Subcutaneous abdominal adipose tissue (tissue), 5 donors: Measurements from ENCODE around the gene FBXO10.

Experiments
- H3K27ac ChIP-seq: one replicate; pipeline ENCODE4 v1.7.0; 2013; ENCODE audit warnings: low read depth, mild to moderate bottlenecking, inconsistent platforms, low read length, moderate library complexity
- H3K27me3 ChIP-seq, 5 donors: one replicate each; pipeline ENCODE4 v1.7.0; 2013; ENCODE audit warnings: low read length in 5 of 5, inconsistent platforms in 1 of 5; ENCODE audit not compliant: control insufficient read depth in 5 of 5, insufficient read depth in 4 of 5
- H3K36me3 ChIP-seq, 5 donors: one replicate each; pipeline ENCODE4 v1.7.0; 2013; ENCODE audit warnings: low read length in 5 of 5; ENCODE audit not compliant: control insufficient read depth in 5 of 5, insufficient read depth in 5 of 5
- H3K4me1 ChIP-seq, 5 donors: one replicate each; pipeline ENCODE4 v1.7.0; 2013; ENCODE audit warnings: low read length in 5 of 5, mild to moderate bottlenecking in 3 of 5, moderate library complexity in 1 of 5; ENCODE audit not compliant: control insufficient read depth in 5 of 5, insufficient read depth in 5 of 5
- H3K4me3 ChIP-seq, 5 donors: one replicate each; pipeline ENCODE4 v1.7.0; 2013; ENCODE audit warnings: low read length in 5 of 5, low read depth in 1 of 5
- H3K9ac ChIP-seq, 5 donors: one replicate each; pipeline ENCODE4 v1.7.0; 2013; ENCODE audit warnings: low read length in 5 of 5, mild to moderate bottlenecking in 4 of 5, moderate library complexity in 3 of 5
- H3K9me3 ChIP-seq, 5 donors: one replicate each; pipeline ENCODE4 v1.7.0; 2013; ENCODE audit warnings: low read length in 5 of 5; ENCODE audit not compliant: control insufficient read depth in 5 of 5
- donor health status: healthy.
- donor health status: healthy.
- donor health status: healthy.
- donor health status: healthy.
- donor health status: healthy.

The FBXO10 gene

GRCh38 chr9:37574241-37574721 lies 1.9 kb downstream of the FBXO10 start:
- Histone ChIP-seq H3K36me3 (no peaks in the 10 kb centered on the region), H3K9me3 (no peaks in the 10 kb centered on the region), H3K4me1 (peaks cover 2 to 30% (median 23%) of the 10 kb centered on the region in 5 donors), H3K27ac (no peak overlapping the region), H3K27me3 (no peaks in the 10 kb centered on the region), H3K4me3 (no peak overlapping the region), H3K9ac (peak overlapping the region in 1 of 5 donors; percentile 6)

DNA sequence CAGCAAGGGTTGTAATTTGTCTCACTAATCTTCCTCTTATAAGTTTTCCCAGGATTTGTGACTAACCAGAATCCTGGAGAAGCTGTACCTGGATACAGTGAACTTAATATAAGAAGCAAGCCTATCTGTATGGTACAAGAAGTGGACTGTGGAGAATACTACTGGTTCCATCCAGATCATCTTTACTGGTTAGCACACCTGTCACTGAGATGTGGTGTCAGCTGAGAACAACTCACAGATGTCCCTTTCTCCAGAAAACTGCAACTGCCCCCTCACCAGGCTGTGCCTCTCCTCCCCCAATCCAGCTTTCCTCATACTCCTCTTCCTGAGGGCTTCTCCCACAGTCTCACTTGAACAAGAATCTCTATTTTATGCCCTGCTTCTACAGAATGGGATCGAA lies 4.9 kb downstream of the FBXO10 start:
- Histone ChIP-seq H3K4me3 (no peak overlapping the region), H3K4me1 (peaks cover 2 to 22% (median 17%) of the 10 kb centered on the region in 5 donors), H3K27me3 (no peaks in the 10 kb centered on the region), H3K27ac (no peak overlapping the region), H3K9me3 (no peaks in the 10 kb centered on the region), H3K36me3 (no peaks in the 10 kb centered on the region), H3K9ac (no peak overlapping the region)

DNA sequence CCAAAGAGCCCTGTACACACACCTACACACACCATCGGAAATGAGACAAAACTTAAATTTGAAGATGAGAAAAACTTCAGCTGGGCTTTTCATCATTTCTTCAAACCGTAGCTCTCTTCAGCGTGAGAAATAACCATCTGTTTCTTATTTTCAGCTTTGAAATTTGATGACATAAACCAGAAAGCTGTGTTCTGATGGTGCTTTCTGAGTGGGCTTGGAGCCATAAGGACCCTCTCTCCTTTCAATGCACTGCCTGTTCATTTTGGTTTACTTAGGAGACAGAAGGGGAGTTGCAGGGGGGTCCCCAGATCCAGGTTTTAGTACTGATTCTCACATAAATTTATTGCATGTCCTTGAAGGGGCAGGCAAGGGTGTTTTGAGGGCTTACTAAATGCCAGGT lies 9.5 kb downstream of the FBXO10 start:
- Histone ChIP-seq H3K9me3 (no peaks in the 10 kb centered on the region), H3K4me1 (no peaks in the 10 kb centered on the region), H3K4me3 (no peak overlapping the region), H3K36me3 (peaks cover 0 to 6% (median 0%) of the 10 kb centered on the region in 5 donors), H3K9ac (no peak overlapping the region), H3K27ac (no peak overlapping the region), H3K27me3 (no peaks in the 10 kb centered on the region)

DNA sequence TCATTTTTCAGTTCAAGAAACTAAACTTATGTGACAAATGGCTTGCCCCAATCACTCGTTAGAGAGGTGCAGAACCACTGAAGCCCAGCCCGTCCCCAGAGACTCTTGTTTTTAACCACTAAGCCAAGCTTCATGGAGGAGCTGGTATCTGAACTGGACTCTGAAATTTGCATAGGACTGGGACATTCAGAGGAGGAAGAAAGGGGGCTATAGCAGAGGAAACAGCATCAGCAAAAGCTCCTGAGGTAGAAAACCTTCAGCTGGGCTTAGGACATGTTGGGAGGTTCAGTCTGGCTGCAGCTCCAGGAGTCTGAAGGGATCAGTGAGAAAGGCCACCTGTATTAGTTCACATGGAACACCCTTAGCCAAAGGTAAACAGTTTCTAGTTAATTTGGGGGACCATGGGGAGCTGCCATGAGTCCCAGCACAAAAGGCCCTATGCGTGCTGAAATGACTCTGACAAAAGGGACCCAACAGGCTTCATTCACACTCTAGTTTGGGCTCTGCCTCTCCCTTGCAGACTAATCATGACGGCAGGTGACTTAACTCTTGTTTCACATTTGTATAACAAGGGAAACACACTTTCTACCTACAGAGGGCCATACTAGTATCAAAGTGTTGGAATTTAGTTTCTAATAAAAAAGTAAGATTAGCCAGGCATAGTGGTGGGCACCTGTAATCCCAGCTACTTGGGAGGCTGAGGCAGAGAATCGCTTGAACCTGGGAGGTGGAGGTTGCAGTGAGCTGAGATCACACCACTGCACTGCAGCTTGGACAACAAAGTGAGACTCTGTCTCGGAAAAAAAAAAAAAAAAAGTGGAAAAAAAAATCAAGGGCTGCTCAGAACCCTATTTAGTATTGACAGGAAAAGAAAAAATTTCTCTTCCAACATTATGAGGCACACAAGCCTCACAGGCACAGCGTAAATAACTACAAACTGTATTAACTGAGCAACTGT lies 10.2 kb downstream of the FBXO10 start:
- Histone ChIP-seq H3K9ac (no peak overlapping the region), H3K27me3 (no peaks in the 10 kb centered on the region), H3K36me3 (peaks cover 0 to 6% (median 0%) of the 10 kb centered on the region in 5 donors), H3K4me1 (no peaks in the 10 kb centered on the region), H3K9me3 (no peaks in the 10 kb centered on the region), H3K27ac (no peak overlapping the region), H3K4me3 (no peak overlapping the region)

DNA sequence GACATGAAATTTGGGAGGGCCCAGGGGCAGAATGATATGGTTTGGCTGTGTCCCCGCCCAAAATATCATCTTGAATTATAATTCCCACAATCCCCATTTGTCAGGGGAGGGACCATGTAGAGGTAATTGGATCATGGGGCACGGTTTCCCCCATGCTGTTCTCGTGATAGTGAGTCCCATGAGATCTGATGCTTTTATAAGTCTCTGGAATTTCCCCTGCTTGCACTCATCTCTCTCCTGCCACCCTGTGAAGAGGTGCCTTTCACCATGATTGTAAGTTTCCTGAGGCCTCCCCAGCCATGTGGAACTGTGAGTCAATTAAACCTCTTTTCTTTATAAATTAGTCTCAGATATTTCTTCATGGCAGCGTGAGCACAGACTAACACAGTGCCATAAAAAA lies 11.3 kb downstream of the FBXO10 start:
- Histone ChIP-seq H3K4me3 (no peak overlapping the region), H3K27me3 (no peaks in the 10 kb centered on the region), H3K4me1 (no peaks in the 10 kb centered on the region), H3K27ac (no peak overlapping the region), H3K36me3 (peaks cover 0 to 6% (median 0%) of the 10 kb centered on the region in 5 donors), H3K9ac (no peak overlapping the region), H3K9me3 (no peaks in the 10 kb centered on the region)

- Histone ChIP-seq H3K36me3 (peaks cover 0 to 6% (median 0%) of the 10 kb centered on the region in 5 donors), H3K27me3 (no peaks in the 10 kb centered on the region), H3K9me3 (no peaks in the 10 kb centered on the region), H3K27ac (no peak overlapping the region), H3K4me3 (no peak overlapping the region), H3K9ac (no peak overlapping the region), H3K4me1 (no peaks in the 10 kb centered on the region)
These were observed 12.2 kb downstream of the FBXO10 start for GRCh38 chr9:37563806-37564513.

GRCh38 chr9:37562826-37563225 lies 13.4 kb downstream of the FBXO10 start:
- Histone ChIP-seq H3K4me3 (no peak overlapping the region), H3K9ac (no peak overlapping the region), H3K27me3 (no peaks in the 10 kb centered on the region), H3K27ac (no peak overlapping the region), H3K36me3 (peaks cover 0 to 6% (median 0%) of the 10 kb centered on the region in 5 donors), H3K9me3 (no peaks in the 10 kb centered on the region), H3K4me1 (no peaks in the 10 kb centered on the region)

DNA sequence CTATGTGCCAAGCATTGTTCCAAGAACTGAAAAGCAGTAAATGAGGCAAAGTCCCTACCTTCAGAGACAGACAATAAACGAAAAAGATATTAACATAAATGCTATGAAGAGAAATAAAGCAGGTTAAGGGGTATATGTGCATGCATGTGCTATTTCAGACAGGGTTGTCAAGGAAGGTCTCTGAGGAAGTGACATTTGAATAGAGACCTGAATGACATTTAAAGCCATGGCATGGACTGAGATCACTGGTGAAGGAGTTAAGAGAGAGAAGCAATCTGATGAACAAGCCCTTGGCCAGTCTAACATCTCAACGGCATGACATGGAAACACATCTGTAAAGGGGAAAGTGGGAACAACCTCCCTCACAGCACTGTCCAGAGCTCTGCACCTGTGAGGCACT lies 14.5 kb downstream of the FBXO10 start:
- Histone ChIP-seq H3K4me1 (no peaks in the 10 kb centered on the region), H3K4me3 (no peak overlapping the region), H3K27ac (no peak overlapping the region), H3K9me3 (no peaks in the 10 kb centered on the region), H3K9ac (no peak overlapping the region), H3K27me3 (no peaks in the 10 kb centered on the region), H3K36me3 (peaks cover 0 to 6% (median 0%) of the 10 kb centered on the region in 5 donors)

DNA sequence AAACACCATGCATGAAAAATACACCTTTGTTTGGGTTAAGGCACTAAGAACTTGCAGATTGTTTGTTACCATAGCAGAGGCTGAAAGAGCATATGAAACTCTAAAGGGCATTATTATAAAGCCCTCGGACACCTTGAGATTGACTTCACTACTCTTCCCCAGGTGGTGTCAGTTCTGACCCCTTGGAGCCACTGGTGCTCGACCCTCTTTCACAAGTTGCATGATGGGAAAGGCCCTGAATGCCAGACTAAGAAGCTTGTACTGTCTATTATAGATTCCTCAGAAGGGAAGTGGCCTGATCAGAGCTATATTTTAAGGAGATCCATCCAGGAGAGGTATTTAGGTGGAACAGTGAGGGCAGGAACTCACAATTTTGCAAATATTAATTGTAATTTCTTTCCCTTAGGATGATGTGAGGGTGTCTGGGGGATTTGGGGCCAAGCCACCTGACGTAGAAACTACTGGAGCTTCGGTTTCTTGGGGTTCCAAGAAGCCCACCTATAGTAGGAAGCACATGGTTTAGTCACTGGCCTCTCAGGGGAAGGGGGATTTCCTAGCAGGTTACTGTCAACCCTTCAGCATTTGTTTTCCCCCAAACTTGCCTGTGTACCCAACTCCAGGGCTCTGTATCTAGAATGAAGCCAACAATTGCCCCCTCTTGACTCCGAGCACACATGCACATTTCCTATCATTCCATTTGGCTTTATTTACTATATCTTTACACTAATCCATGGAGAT lies 16.2 kb downstream of the FBXO10 start:
- Histone ChIP-seq H3K4me1 (no peaks in the 10 kb centered on the region), H3K9me3 (no peaks in the 10 kb centered on the region), H3K36me3 (peaks cover 0 to 6% (median 0%) of the 10 kb centered on the region in 5 donors), H3K27me3 (no peaks in the 10 kb centered on the region), H3K9ac (no peak overlapping the region), H3K4me3 (no peak overlapping the region), H3K27ac (no peak overlapping the region)
